Heart left ventricle (tissue), 16 donors: ENCODE measurements around the gene WDR18. TPM values are rescaled to one million over a fixed set of nuclear protein-coding genes. Genes with fewer than 3 reads are reported as not detected.

Experiments used
- ATAC-seq, 4 donors: fragments of 200-7000 bp; cut with Tn5 transposase; one replicate each; pipeline ENCODE4 v1.9.1; 2020 to 2022; ENCODE audit warnings: moderate library complexity in 4 of 4, mild to moderate bottlenecking in 3 of 4, moderate number of reproducible peaks in 1 of 4
- DNase-seq, 5 donors: peaks; one replicate each; pipeline ENCODE4 v3.0.0-alpha.2; 2020
- H3K27ac ChIP-seq, 12 donors: fragments of 200-600 bp; sonication (generic) in 4 of 12; one replicate each; pipeline versions ENCODE4 v1.5.0 to v1.8.0; 2016 to 2022; ENCODE audit warnings: mild to moderate bottlenecking in 2 of 12
- H3K27me3 ChIP-seq, 9 donors: fragments of 200-600 bp; sonication (generic) in 2 of 9; one replicate each; pipeline versions ENCODE4 v1.5.1 to v1.8.0; 2016 to 2022; ENCODE audit warnings: mild to moderate bottlenecking in 3 of 9
- H3K36me3 ChIP-seq, 9 donors: fragments of 200-600 bp; sonication (generic) in 2 of 9; one replicate each; pipeline versions ENCODE4 v1.5.0 to v1.8.0; 2018 to 2022; ENCODE audit warnings: mild to moderate bottlenecking in 2 of 9
- H3K4me1 ChIP-seq, 12 donors: fragments of 200-600 bp; sonication (generic) in 4 of 12; one replicate each; pipeline versions ENCODE4 v1.5.0 to v1.8.0; 2016 to 2022; ENCODE audit warnings: mild to moderate bottlenecking in 3 of 12
- H3K4me3 ChIP-seq, 12 donors: fragments of 200-600 bp; sonication (generic) in 4 of 12; one replicate each; pipeline versions ENCODE4 v1.5.0 to v1.8.0; 2017 to 2022; ENCODE audit warnings: mild to moderate bottlenecking in 9 of 12, moderate library complexity in 4 of 12
- H3K9me3 ChIP-seq, 12 donors: fragments of 200-600 bp; sonication (generic) in 4 of 12; one replicate each; pipeline versions ENCODE4 v1.5.0 to v1.8.0; 2016 to 2022; ENCODE audit warnings: mild to moderate bottlenecking in 1 of 12
- CTCF ChIP-seq, 12 donors: fragments of 200-600 bp; sonication (generic) in 4 of 12; IDR thresholded peaks; one replicate each; pipeline versions ENCODE4 v1.5.0 to v1.8.0; 2018 to 2022; ENCODE audit warnings: antibody characterized with exemption in 12 of 12, mild to moderate bottlenecking in 5 of 12
- POLR2A ChIP-seq, 2 donors: fragments of 450-650 bp; IDR thresholded peaks; one replicate each; pipeline ENCODE4 v1.6.1; 2017; ENCODE audit warnings: antibody characterized with exemption in 2 of 2, mild to moderate bottlenecking in 2 of 2, moderate library complexity in 2 of 2
- WGBS, 4 donors: extraction: QIAGEN DNeasy Blood & Tissue Kit in 2 of 4; methylation state at CpG; one replicate each; pipeline versions ENCODE4 v1.1.5 to v1.1.7; 2013 to 2018; 5-methylcytosine and 5-hydroxymethylcytosine counted together
- intact Hi-C, 10 donors: fragments of 100-400 bp; cut with DNase I; formaldehyde crosslinking; loops; one replicate each; pipeline versions ENCODE4 v1.11.1 to v1.14.2; 2022
- polyA plus RNA-seq, 2 donors: library from polyadenylated mRNA; stranded (reverse); fragments of 200-250 nt; gene quantifications; one replicate each; pipeline ENCODE4 v1.2.3, GENCODE V29; 2013
- total RNA-seq, 9 donors: library from RNA; depleted of rRNA in 2 of 9; stranded (reverse); fragments of >200 nt in 2 of 9; fragmentation: NEBNext Ultra II Directional in 3 of 9; extraction: Animal tissue kit (Norgen Biotek cat#: 25700) in 3 of 9; gene quantifications; one replicate each; pipeline versions ENCODE4 v1.1.0 to v1.2.4, GENCODE V29; 2016 to 2023
- donor health status: ischemic (EF 13 %, LVEDD 7.1; RV severe dilation, severe dysfunction).
- donor health status: healthy with polysubstance abuse.
- donor health status: DM: no; HTN: yes; CAD: no.
- donor health status: DM: no; HTN: no; CAD: no.
- donor health status: ischemic (EF 25% LVEDD 6.9; RV normal size, moderate dysfunction).
- donor health status: ischemic (EF 25% LVEDD 5.7; RV mildly dilated, moderate dysfunction).
- donor health status: healthy.
- donor health status: DM: yes; HTN: yes; CAD: no.
- donor health status: ischemic (EF 35%, LVEDD 5.7; RV mildly dilated, moderate dysfunction).
- donor health status: nonischemic (EF 11% LVEDD 7.7; RV severe dilation, severe dysfunction).
- donor health status: DM: yes; HTN: yes; CAD: no.
- donor health status: PGD.
- donor health status: ischemic (EF 29% LVEDD 5.4; RV normal size, mild dysfunction).
- donor health status: nonischemic (EF 23%, LVEDD 6.1; RV moderate dilation, normal function).

WDR18 gene
- total and polyA plus RNA-seq, 11 donors: 15.6 to 36.3 (median 19.4) TPM

DNA sequence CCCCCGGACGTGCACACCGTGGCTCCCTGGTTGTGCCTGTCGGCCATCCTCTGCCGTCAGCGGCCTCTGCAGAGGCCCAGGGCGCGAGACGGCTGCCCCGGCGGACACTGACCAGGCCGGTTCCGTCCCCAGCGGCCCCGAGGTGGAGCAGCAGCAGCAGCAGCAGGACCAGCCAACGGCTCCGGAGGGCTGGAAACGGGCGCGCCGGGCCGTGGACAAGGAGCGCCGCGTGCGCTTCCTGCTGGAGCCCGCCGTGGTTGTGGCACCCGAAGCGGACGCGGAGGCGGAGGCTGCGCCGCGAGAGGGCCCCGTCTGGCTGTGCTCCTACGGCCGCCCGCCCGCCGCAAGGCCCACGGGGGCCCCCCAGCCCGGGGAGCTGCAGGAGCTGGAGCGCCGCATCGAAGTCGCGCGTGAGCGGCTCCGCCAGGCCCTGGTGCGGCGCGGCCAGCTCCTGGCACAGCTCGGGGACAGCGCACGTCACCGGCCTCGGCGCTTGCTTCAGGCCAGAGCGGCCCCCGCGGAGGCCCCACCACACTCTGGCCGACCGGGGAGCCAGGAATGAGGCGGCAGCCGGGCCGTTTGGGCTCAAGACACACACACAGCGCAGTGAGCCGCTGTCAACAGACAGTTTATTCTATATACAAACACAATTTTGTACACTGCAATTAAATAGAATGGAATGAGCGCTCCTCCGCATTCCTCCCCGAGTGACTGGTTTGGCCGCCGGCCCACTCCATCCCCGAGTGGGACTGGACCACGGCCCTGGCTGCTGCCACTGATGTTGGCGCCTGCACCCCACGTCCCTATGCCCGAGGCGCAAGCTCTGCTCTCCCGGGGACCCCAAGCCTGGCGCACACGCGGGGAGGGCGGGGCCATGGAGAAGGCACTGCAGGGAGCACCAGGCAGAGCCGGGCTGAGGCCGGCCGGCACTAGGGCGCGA lies 25.2 kb downstream of the WDR18 start:
- Histone ChIP-seq H3K27ac (peak overlapping the region in 2 of 12 donors; percentile 22 to 51), H3K4me3 (peak overlapping the region in 1 of 12 donors; percentile 12), H3K4me1 (peaks cover 0 to 7% (median 0%) of the 10 kb centered on the region in 12 donors), H3K9me3 (no peaks in the 10 kb centered on the region), H3K27me3 (no peaks in the 10 kb centered on the region), H3K36me3 (peaks cover 0 to 64% (median 49%) of the 10 kb centered on the region in 9 donors)
- 80 to 87% (median 85%) methylated on average over 33 to 92 of the region's 92 CpGs for WGBS, 4 donors
- TF ChIP-seq POLR2A (IDR thresholded peaks at IDR 0.05): no peak
- TF ChIP-seq CTCF (IDR thresholded peaks at IDR 0.05): no peak
- ATAC-seq (peak in 2 of 4 donors; percentile 4 to 38), DNase-seq (peak in 1 of 5 donors; percentile 73)
- intact Hi-C loops: no loop called here

DNA sequence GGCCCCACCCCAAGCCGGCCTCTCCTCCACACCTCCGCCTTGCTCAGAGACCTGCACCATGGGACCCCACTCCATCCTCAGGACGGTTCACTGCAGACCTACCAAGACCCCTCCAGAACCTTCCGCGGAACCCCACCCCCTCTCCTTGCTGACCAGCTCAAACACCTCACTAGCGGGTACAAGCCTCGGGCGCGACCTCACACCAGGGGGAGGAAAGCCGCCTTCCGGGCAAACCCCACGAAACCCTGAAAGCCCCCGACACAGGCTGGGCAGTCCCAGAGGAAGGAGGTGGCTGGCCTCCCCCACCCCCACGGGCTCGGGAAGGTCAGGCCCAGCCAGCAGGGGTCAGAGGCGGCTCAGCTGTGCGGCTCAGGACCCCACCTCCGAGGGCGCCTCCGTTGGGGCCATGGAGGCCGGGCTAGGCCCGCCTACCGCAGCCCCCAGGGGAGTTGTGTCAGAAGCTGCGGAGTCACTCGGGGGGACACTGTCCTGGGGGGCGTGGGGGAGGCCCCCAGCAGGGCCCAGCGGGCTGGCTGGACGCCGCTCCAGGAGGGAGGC lies 25.9 kb downstream of the WDR18 start:
- no peak for TF ChIP-seq CTCF (IDR thresholded peaks at IDR 0.05)
- TF ChIP-seq POLR2A (IDR thresholded peaks at IDR 0.05): no peak
- peak in 1 of 5 donors; percentile 63 for DNase-seq
- H3K4me3 ChIP-seq: no peak overlapping the region
- 83 to 88% (median 86%) methylated on average over 10 to 29 of the region's 29 CpGs for WGBS, 4 donors
- no peaks in the 10 kb centered on the region for H3K9me3 ChIP-seq
- H3K27me3 ChIP-seq: no peaks in the 10 kb centered on the region
- peak overlapping the region in 2 of 12 donors; percentile 22 to 51 for H3K27ac ChIP-seq
- peaks cover 0 to 11% (median 5%) of the 10 kb centered on the region in 12 donors for H3K4me1 ChIP-seq
- intact Hi-C loops: no loop called here
- peaks cover 0 to 67% (median 50%) of the 10 kb centered on the region in 9 donors for H3K36me3 ChIP-seq
- peak in 1 of 4 donors; percentile 1 for ATAC-seq

DNA sequence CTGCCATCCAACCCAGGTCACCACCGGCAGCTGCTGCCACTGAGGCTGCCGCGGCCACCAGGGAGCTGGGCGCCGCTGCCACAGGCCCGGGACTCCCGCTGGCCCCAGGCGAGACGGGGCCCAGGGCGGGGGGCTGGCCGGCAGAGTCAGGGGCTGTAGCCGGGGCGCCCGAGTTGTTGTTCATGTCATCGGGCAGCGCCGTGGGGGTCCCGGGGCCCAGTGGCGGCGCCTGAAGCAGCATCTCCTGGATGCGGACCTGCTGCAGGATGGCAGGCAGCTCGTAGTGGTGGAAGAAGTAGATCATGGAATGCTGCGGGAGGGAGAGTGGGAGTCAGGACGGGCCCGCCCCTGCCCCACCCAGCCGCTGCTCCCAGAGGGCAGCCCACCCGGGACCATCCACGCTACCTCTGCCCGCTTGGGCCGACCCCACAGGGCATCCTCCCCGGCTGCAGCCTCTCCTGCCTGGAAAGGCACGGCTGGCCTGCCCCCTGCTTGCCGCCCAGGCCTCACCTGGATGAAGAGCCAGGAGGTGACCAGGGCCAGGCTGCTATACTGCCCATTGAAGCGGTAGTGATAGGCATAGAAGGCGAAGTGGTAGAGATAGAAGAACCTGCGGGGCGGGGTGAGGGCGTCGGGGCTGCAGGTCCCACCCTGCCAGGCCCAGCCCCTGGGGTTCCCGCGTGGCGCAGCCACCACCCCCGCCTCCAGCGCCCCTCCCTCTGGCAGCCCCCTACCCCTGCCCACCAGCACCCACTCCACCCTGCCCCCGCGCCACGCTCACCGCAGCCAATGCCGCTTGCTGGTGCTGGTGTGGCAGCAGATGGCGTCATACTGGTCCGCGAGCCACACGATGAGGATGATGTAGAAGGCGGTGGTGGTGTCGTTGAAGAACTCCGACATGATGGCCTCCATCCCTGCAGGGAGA lies 26.7 kb downstream of the WDR18 start:
- Histone ChIP-seq H3K4me1 (peaks cover 2 to 19% (median 12%) of the 10 kb centered on the region in 12 donors), H3K36me3 (peaks cover 0 to 70% (median 50%) of the 10 kb centered on the region in 9 donors), H3K4me3 (no peak overlapping the region), H3K9me3 (no peaks in the 10 kb centered on the region), H3K27ac (peak overlapping the region in 1 of 12 donors; percentile 51), H3K27me3 (no peaks in the 10 kb centered on the region)
- 92 to 94% (median 93%) methylated on average over 39 to 56 of the region's 56 CpGs for WGBS, 4 donors
- TF ChIP-seq CTCF (IDR thresholded peaks at IDR 0.05): no peak
- TF ChIP-seq POLR2A (IDR thresholded peaks at IDR 0.05): no peak
- ATAC-seq (no peak), DNase-seq (peak in 1 of 5 donors; percentile 61)
- intact Hi-C loops: no loop called here
